Measurements from ENCODE around the gene BCAS3. TPM values are rescaled to one million over a fixed set of nuclear protein-coding genes. Genes with fewer than 3 reads are reported as not detected.

Gene BCAS3
- total and polyA plus RNA-seq, 2 donors (not counting 1 experiment from before 2014, with no cell fraction given) = 13.9 to 73.4 TPM

DNA sequence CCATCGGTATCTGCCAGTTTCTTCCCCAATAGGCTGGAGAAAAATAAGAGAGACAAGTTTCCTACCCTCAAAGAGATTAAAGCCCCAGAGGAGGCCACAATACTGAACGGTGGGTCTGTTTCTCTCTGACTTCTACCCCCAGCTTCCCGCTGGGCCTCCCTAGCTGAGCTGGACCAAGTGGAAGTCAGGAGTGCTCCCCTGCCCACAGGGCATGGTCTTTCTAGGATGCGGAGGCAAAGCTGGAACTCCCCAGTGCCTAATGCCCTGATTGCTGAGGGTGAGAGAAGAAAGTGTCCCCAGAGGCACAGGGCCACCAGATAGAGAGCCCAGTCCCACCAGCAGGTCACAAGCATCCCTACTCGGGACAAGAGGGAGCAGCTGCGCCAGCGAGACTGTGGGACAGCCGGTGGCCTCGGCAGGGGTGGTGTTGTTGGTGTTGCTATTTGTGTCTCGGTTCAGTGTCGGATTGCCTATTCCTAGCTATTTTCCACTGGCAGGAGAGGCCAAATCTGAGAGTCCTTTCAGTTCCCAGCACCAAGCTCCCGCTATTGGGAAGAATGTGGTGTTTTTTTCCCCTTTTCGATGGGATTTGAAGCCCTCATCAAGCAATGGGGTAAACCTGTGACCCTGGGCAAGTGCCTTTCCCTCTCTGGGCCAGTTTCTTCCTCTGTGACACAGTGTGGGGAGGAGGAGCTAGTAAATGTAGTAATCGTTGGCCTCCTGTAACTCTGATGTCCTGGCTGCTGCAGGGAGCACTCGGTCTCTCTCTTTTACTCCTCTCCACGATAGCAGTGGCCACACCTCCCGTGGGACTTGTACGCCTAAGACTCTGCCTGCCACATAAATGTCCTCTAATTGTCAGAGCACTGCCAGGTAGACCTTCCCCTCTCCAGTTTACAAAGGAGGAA is 699.5 kb downstream of the BCAS3 start:
- Mint-ChIP-seq H3K27ac (no peak overlapping the region), H3K4me1 (peaks cover 5% of the 10 kb centered on the region), H3K4me3 (no peak overlapping the region), H3K27me3 (no peaks in the 10 kb centered on the region), H3K9me3 (ENCODE audit: insufficient read depth) (no peaks in the 10 kb centered on the region)
- Histone ChIP-seq H3K27me3 (replicated peaks in 1 of 4; ENCODE audit: control extremely low read depth in 1 of 4, control insufficient read depth in 3 of 4, insufficient read depth in 4 of 4, low read length in 3 of 4) (no peaks in the 10 kb centered on the region), H3K4me2 (replicated peaks; ENCODE audit: low read depth, low read length, poor library complexity, severe bottlenecking) (no peak overlapping the region), H3K9ac (ENCODE audit: low read length) (no peak overlapping the region), H3K36me3 (replicated peaks in 1 of 2; ENCODE audit: control extremely low read depth in 1 of 2, control insufficient read depth in 1 of 2, extremely low read depth in 1 of 2, insufficient read depth in 2 of 2, low read length in 1 of 2) (no peaks in the 10 kb centered on the region), H3K79me2 (ENCODE audit: control insufficient read depth, insufficient read depth, low read length) (no peaks in the 10 kb centered on the region), H2AFZ (ENCODE audit: insufficient read depth, low read depth, low read length, poor library complexity, severe bottlenecking) (no peak overlapping the region), H3K4me1 (ENCODE audit: control insufficient read depth in 2 of 2, insufficient read depth in 2 of 2, low read length in 2 of 2) (peaks cover 0 to 3% of the 10 kb centered on the region in 2 donors), H3K27ac (ENCODE audit: low read length in 2 of 2) (no peak overlapping the region), H3K9me3 (ENCODE audit: control extremely low read depth in 1 of 3, control insufficient read depth in 2 of 3, insufficient read depth in 1 of 3, low read length in 2 of 3) (no peaks in the 10 kb centered on the region), H4K20me1 (ENCODE audit: control insufficient read depth, insufficient read depth, low read length, poor library complexity, severe bottlenecking) (no peaks in the 10 kb centered on the region), H3K4me3 (ENCODE audit: control extremely low read depth in 1 of 5, extremely low read depth in 1 of 5, insufficient read depth in 1 of 5, low read depth in 2 of 5, low read length in 4 of 5) (no peak overlapping the region)
- intact Hi-C loops (cut with micrococcal nuclease) = no loop called here
- DNase-seq = no peak
- no peak for ATAC-seq (ENCODE audit: low read depth)
- ChIA-PET CTCF (interaction anchor here (0.7 kb wide), 1 partner anchor 10 kb away, joined by 3 read pairs; no protein-coding TSS in a partner anchor), POLR2A (no interaction called here)
- 96% methylated on average over 10 of the region's 18 CpGs for WGBS (ENCODE audit: insufficient coverage)
- TF ChIP-seq, protein P1, sequence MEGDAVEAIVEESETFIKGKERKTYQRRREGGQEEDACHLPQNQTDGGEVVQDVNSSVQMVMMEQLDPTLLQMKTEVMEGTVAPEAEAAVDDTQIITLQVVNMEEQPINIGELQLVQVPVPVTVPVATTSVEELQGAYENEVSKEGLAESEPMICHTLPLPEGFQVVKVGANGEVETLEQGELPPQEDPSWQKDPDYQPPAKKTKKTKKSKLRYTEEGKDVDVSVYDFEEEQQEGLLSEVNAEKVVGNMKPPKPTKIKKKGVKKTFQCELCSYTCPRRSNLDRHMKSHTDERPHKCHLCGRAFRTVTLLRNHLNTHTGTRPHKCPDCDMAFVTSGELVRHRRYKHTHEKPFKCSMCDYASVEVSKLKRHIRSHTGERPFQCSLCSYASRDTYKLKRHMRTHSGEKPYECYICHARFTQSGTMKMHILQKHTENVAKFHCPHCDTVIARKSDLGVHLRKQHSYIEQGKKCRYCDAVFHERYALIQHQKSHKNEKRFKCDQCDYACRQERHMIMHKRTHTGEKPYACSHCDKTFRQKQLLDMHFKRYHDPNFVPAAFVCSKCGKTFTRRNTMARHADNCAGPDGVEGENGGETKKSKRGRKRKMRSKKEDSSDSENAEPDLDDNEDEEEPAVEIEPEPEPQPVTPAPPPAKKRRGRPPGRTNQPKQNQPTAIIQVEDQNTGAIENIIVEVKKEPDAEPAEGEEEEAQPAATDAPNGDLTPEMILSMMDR (IDR thresholded peaks at IDR 0.05) = no peak
- TF ChIP-seq EZH2 (IDR thresholded peaks at IDR 0.05; ENCODE audit: borderline replicate concordance, insufficient read depth, low read depth, low read length, poor library complexity, severe bottlenecking) = no peak
